ENCODE data around the gene DNAH1. TPM values are rescaled to one million over a fixed set of nuclear protein-coding genes. Genes with fewer than 3 reads are reported as not detected.

DNAH1 gene
- total and polyA plus RNA-seq, 2 of the 4 experiments (the other 2 are of a cell fraction): 2.0 to 4.0 TPM

DNA sequence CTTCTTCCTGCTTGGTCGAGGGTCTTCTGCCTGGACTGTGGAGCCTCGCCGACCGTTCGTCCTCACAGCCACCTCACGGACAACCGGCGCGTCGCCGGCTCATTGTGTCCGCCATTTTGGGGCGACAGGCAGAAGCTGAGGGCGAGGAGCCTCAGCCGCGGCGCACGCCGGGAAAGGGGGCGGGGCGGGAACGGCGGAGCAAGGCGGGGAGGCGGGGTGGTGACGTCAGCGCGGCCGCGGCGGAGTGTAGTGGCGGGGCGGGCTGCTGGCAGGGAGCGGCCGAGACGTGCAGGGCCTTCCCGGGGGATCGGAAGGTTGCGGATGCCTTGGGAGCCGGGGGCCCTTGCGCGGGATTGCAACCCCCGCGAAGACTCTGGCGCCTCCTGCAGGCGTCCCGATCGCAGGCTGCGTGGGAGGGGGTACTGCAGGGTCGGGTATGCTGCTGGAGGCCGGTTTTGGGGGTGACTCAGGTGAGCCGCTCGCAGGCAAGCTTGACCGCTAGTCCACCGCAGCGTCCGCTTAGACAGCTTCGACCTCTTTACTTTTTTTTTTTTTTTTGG is 37.5 kb upstream of the DNAH1 start, which contains the start of gene WDR82:
Gene WDR82 (minus strand): TSS at position 140 of the 560 bp plus-strand sequence. CDS start 288 bp downstream, outside the sequence.
- Histone ChIP-seq H3K56ac (ENCODE audit: extremely low read depth, insufficient read depth, low read length) (peak within 1 kb of the TSS; percentile 92), H2AFZ (replicated peaks; ENCODE audit: low read length, poor library complexity) (peak within 1 kb of the TSS; percentile 98), H2BK5ac (ENCODE audit: low read depth, low read length, poor library complexity, severe bottlenecking) (peak within 1 kb of the TSS; percentile 100), H3K4me1 (ENCODE audit: control insufficient read depth, insufficient read depth, low read length) (peaks cover 14% of the 10 kb centered on the region), H4K8ac (ENCODE audit: low read depth in 2 of 2, low read length in 2 of 2) (peak within 1 kb of the TSS; percentile 87 to 99), H2AK5ac (ENCODE audit: low read depth, low read length) (peak within 1 kb of the TSS; percentile 99), H4K91ac (ENCODE audit: insufficient read depth, low read depth, low read length) (peak within 1 kb of the TSS; percentile 97), H4K20me1 (ENCODE audit: insufficient read depth, low read length) (peaks cover 41% of the 10 kb centered on the region), H3K4ac (ENCODE audit: low read depth, low read length) (peak within 1 kb of the TSS; percentile 99), H3K4me3 (ENCODE audit: insufficient read depth, low read depth, low read length) (peak within 1 kb of the TSS; percentile 97), H3K4me2 (ENCODE audit: low read depth, low read length) (peak within 1 kb of the TSS; percentile 88), H3K18ac (ENCODE audit: low read depth, low read length) (peak within 1 kb of the TSS; percentile 97), H2AK9ac (replicated peaks; ENCODE audit: low read depth, low read length, poor library complexity) (peak within 1 kb of the TSS; percentile 98), H3K23ac (ENCODE audit: low read depth, low read length) (peak within 1 kb of the TSS; percentile 100), H3K14ac (replicated peaks; ENCODE audit: low read depth, low read length) (peak within 1 kb of the TSS; percentile 100), H2BK15ac (ENCODE audit: low read depth, low read length) (no peak within 1 kb of the TSS; the same call in 2 of the 3 replicates), H3K27me3 (ENCODE audit: control insufficient read depth, insufficient read depth, low read length) (no peaks in the 10 kb centered on the region), H3K9ac (ENCODE audit: low read depth, low read length) (peak within 1 kb of the TSS; percentile 100), H2BK20ac (ENCODE audit: low read depth, low read length) (peak within 1 kb of the TSS; percentile 18; the same call in 1 of the 2 replicates), H4K5ac (ENCODE audit: low read depth, low read length) (peak within 1 kb of the TSS; percentile 98), H3K27ac (ENCODE audit: insufficient read depth, low read length) (peak within 1 kb of the TSS; percentile 100), H3K9me3 (ENCODE audit: control insufficient read depth, insufficient read depth, low read length) (no peaks in the 10 kb centered on the region), H3K79me1 (ENCODE audit: low read depth in 1 of 2, low read length in 2 of 2) (peaks cover 6 to 18% of the 10 kb centered on the region in 2 experiments; a peak in 3 of 4 replicates), H3K36me3 (ENCODE audit: control insufficient read depth, insufficient read depth, low read length) (peaks cover 4% of the 10 kb centered on the region; the same call in 1 of the 2 replicates), H3K9me1 (ENCODE audit: insufficient read depth, low read length) (peaks cover 16% of the 10 kb centered on the region; the same call in 1 of the 2 replicates), H2BK120ac (ENCODE audit: low read depth, low read length) (peak within 1 kb of the TSS; percentile 92)
- dilution Hi-C loops (cut with HindIII; ENCODE audit: low sequenced_read_pairs, unreplicated experiment) (no loop called here), intact Hi-C loops (cut with micrococcal nuclease) (loop anchor here (5.0 kb wide), 1 partner anchor 41 kb away; the partner anchor contains the start of gene TWF2), in situ Hi-C loops (cut with MboI; ENCODE audit: low sequenced_read_pairs) (no loop called here)
- BruUV-seq (replicated peaks): no TSS peak
- DNase-seq (peak; percentile 89), ATAC-seq (ENCODE audit: low read depth) (peak; percentile 95)
- CTCF ChIA-PET: interaction anchor here (0.6 to 1.4 kb wide), 3 partner anchors 17 to 242 kb away, joined by 3 to 6 read pairs (median 3); no protein-coding TSS in a partner anchor
- POLR2A ChIA-PET (ENCODE audit: unreplicated experiment): interaction anchor here (0.6 to 0.7 kb wide), 2 partner anchors 30 to 500 kb away, joined by 4 to 8 read pairs; no protein-coding TSS in a partner anchor
- 1% methylated on average over 18 of the region's 58 CpGs; no CpG with 5 or more reads in 1 of the 2 experiments for WGBS, 2 experiments (ENCODE audit: extremely low coverage in 2 of 2, insufficient read length in 1 of 2)
- TF ChIP-seq, protein P1, sequence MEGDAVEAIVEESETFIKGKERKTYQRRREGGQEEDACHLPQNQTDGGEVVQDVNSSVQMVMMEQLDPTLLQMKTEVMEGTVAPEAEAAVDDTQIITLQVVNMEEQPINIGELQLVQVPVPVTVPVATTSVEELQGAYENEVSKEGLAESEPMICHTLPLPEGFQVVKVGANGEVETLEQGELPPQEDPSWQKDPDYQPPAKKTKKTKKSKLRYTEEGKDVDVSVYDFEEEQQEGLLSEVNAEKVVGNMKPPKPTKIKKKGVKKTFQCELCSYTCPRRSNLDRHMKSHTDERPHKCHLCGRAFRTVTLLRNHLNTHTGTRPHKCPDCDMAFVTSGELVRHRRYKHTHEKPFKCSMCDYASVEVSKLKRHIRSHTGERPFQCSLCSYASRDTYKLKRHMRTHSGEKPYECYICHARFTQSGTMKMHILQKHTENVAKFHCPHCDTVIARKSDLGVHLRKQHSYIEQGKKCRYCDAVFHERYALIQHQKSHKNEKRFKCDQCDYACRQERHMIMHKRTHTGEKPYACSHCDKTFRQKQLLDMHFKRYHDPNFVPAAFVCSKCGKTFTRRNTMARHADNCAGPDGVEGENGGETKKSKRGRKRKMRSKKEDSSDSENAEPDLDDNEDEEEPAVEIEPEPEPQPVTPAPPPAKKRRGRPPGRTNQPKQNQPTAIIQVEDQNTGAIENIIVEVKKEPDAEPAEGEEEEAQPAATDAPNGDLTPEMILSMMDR (conservative IDR thresholded peaks at IDR 0.05; ENCODE audit: low read depth, low read length): peak; percentile 58
- no peak for TF ChIP-seq RCOR1 (IDR thresholded peaks at IDR 0.05; ENCODE audit: insufficient replicate concordance, low read length)
- peak; percentile 98 for TF ChIP-seq POLR2A (IDR thresholded peaks at IDR 0.05; ENCODE audit: low read depth, low read length)
- TF ChIP-seq MAFK (IDR thresholded peaks at IDR 0.05; ENCODE audit: low read depth, low read length): no peak
- TF ChIP-seq RFX5 (IDR thresholded peaks at IDR 0.05; ENCODE audit: low read depth, low read length): no peak
- peak; percentile 32 for TF ChIP-seq RAD21 (IDR thresholded peaks at IDR 0.05; ENCODE audit: low read length)
- TF ChIP-seq FOS (IDR thresholded peaks at IDR 0.05; ENCODE audit: low read depth, low read length): no peak
- no peak for TF ChIP-seq USF2 (IDR thresholded peaks at IDR 0.05; ENCODE audit: low read depth, low read length)
- TF ChIP-seq MXI1 (IDR thresholded peaks at IDR 0.05; ENCODE audit: borderline replicate concordance, low read depth, low read length): no peak; the same call in 1 of the 2 replicates
- TF ChIP-seq ELK1 (IDR thresholded peaks at IDR 0.05; ENCODE audit: borderline replicate concordance, low read depth, low read length): no peak
- TF ChIP-seq SMC3 (IDR thresholded peaks at IDR 0.05; ENCODE audit: low read depth, low read length): 0 out of 2 replicates have a peak, but pooled peaks have one; percentile 11
- no peak for TF ChIP-seq NFE2L2 (IDR thresholded peaks at IDR 0.05; ENCODE audit: low read depth, low read length)
- TF ChIP-seq CHD1 (IDR thresholded peaks at IDR 0.05; ENCODE audit: low read depth, low read length): no peak
- TF ChIP-seq CEBPB (IDR thresholded peaks at IDR 0.05; ENCODE audit: low read depth, low read length): no peak
